ENCODE results near the gene ALK.

ALK gene

DNA sequence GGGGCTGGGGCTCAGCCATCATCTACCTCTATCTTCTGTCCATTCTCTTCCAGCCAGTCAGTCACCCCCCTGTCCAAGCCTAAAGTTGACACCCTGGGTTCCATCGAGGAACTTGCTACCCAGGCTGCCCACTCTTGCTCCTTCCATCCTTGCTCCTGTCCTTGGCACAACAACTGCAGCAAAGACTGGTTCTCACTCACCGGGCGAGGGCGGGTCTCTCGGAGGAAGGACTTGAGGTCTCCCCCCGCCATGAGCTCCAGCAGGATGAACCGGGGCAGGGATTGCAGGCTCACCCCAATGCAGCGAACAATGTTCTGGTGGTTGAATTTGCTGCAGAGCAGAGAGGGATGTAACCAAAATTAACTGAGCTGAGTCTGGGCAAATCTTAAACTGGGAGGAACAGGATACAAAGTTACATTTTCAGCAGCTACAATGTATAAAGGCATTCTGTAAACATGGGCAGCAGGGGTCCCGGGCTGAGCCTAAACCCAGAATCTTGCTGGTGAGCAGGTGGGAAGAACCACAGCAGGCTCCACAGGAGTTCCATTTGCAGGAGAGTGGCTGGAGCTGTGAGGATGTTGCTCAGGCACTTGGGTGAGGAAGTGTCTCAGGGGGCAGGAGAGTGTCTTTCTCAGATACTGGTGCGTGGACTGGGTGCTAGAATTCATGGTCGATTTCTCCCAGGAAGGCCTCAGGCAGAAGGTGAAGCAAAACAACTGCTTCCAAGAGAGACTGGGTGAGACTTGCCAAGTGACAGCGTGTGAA, 700.7 kb downstream of the ALK start:
- DNase-seq (ENCODE audit: low read depth): no peak
- no peak overlapping the region for H3K4me3 ChIP-seq (ENCODE audit: low read depth, low read length)
- TF ChIP-seq, protein P1, sequence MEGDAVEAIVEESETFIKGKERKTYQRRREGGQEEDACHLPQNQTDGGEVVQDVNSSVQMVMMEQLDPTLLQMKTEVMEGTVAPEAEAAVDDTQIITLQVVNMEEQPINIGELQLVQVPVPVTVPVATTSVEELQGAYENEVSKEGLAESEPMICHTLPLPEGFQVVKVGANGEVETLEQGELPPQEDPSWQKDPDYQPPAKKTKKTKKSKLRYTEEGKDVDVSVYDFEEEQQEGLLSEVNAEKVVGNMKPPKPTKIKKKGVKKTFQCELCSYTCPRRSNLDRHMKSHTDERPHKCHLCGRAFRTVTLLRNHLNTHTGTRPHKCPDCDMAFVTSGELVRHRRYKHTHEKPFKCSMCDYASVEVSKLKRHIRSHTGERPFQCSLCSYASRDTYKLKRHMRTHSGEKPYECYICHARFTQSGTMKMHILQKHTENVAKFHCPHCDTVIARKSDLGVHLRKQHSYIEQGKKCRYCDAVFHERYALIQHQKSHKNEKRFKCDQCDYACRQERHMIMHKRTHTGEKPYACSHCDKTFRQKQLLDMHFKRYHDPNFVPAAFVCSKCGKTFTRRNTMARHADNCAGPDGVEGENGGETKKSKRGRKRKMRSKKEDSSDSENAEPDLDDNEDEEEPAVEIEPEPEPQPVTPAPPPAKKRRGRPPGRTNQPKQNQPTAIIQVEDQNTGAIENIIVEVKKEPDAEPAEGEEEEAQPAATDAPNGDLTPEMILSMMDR (IDR thresholded peaks at IDR 0.05; ENCODE audit: control insufficient read depth, extremely low read depth, insufficient read depth): no peak

DNA sequence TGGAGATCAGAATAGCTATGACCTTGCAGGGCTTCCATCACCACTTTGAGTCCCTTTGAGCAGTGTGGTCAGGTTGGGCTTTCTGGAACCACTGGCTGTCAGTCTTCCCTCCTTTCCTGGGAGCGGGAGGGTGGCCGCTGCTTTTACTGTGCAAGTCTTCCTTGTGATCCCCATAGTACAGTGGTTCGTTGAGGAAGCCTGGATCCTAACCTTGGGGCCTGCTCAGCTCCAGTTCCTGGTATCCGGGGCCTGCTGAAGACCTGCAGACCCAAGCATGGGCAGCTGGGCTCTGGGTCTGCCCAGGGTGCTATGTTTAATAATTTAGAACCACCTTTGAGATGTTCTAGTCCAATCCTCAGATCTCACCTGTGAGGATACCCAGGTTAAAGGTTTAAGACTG, 702.0 kb downstream of the ALK start:
- TF ChIP-seq, protein P1 (IDR thresholded peaks at IDR 0.05; ENCODE audit: control insufficient read depth, extremely low read depth, insufficient read depth): no peak
- H3K4me3 ChIP-seq (ENCODE audit: low read depth, low read length): no peak overlapping the region
- no peak for DNase-seq (ENCODE audit: low read depth)

DNA sequence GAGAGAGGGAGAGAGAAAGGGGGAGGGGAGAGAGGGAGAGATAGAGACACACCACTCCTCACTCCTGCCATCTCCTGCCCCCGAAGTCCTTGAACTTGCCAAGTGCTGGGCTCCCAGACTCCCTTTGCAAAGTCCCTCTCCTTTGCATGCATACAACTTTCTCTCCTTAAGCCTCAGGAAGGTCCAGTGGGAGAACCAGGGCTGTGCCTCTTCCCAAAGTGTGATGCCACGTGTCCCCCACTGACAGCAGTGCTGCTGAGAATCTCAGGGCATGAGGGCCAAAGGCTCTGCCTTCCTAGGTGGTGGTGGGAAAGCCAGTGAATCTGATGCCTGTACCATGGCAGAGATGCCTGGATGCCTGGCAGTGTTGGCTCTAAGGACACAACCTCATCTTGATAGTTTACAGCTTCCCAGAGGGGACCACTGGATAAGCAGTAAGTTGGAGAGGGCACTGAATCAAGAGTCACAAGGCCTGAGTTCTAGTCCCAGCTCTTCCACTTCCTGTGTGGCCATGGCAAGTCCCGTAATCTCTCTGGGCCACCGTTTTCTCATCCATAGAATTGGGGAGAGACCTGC, 702.7 kb downstream of the ALK start:
- DNase-seq (ENCODE audit: low read depth): no peak
- TF ChIP-seq, protein P1 (IDR thresholded peaks at IDR 0.05; ENCODE audit: control insufficient read depth, extremely low read depth, insufficient read depth): no peak
- no peak overlapping the region for H3K4me3 ChIP-seq (ENCODE audit: low read depth, low read length)

DNA sequence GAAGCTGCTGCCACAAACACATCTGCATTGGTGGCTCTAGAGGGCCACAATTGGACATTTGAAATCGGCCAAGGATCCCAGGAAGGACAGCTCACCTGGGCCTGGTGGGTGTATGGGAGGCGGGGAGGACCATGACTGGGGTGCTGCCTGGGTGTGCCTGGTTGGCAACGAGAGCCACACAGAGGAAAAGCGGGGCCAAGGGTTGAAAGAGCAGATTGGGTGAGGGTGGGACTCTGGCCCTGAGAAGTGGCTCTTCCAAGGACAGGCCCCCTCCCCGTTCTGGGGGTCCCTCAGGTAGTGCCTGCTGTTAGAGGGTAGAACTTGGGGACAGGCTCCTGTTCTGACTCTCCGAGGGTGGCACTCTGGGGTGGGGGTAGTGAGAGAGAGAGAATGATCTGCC, 703.3 kb downstream of the ALK start:
- no peak overlapping the region for H3K4me3 ChIP-seq (ENCODE audit: low read depth, low read length)
- TF ChIP-seq, protein P1 (IDR thresholded peaks at IDR 0.05; ENCODE audit: control insufficient read depth, extremely low read depth, insufficient read depth): no peak
- DNase-seq (ENCODE audit: low read depth): no peak

DNA sequence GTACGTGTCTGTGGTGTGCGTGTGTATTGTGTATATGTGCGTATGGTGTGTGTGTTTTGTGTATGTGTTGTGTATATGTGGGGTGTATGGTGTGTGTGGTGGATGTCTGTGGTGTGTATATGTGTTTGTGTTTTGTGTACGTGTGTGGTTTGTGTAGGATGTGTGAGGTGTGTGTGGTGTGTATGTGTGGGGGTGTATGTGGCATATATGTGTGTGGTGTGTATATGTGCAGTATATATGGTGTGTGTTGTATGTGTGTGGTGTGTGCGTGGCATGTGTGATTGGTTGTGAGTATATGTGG, 704.8 kb downstream of the ALK start:
- no peak overlapping the region for H3K4me3 ChIP-seq (ENCODE audit: low read depth, low read length)
- DNase-seq (ENCODE audit: low read depth): no peak
- TF ChIP-seq, protein P1 (IDR thresholded peaks at IDR 0.05; ENCODE audit: control insufficient read depth, extremely low read depth, insufficient read depth): no peak

DNA sequence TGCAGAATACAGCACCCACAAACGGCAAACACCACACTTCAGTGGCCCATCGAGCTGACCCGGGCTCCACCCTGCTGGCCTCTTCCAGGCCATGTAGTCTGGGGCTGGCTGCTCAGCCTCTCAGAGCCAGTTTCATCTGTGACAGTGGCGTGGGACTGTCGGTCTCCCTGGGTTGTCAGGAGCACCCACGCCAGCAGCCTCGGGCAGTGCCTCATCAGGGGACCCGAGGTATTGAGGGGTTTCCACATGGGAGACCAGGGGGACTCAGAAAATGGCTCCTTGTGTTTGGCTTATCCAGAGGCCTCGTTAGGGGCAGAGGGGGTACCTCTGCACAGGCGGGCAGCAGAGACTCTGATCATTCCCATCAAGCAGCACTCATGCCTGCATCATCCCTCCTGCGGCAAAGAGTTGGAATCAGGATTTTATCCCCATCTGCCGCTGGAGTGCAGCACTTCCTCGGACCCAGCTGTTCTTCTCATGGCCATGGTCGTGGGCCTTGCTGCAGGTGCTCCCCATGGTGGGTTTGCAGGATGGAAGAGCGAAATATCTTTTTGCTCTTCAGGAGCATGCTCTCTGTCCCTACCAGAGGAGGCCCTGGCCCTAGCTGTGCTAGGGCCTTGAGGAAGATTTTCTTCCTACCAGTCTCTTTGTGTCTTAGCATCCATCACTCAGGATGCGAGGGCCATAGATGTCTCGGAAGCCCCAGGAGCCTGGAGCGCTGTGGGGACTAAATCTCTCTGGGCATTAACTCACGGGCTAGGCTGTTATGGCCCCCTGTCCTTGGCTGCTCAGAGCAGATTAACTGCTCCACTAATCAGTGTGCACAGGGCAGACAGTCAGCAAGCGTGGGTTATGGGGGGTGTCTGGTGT, 705.4 kb downstream of the ALK start:
- H3K4me3 ChIP-seq (ENCODE audit: low read depth, low read length): no peak overlapping the region
- TF ChIP-seq, protein P1 (IDR thresholded peaks at IDR 0.05; ENCODE audit: control insufficient read depth, extremely low read depth, insufficient read depth): no peak
- DNase-seq (ENCODE audit: low read depth): no peak
